ENCODE results near the gene ELAPOR2.

The ELAPOR2 gene

GRCh38 chr7:87036985-87037384 is 22.5 kb downstream of the ELAPOR2 start:
- Histone ChIP-seq H3K9ac (ENCODE audit: low read length) (no peak overlapping the region), H3K4me1 (ENCODE audit: control insufficient read depth in 1 of 2, insufficient read depth in 2 of 2, low read length in 2 of 2) (no peaks in the 10 kb centered on the region), H4K12ac (ENCODE audit: low read depth, low read length) (no peak overlapping the region), H3K14ac (ENCODE audit: low read length) (no peak overlapping the region), H3K4me2 (ENCODE audit: low read length) (no peak overlapping the region), H3K79me2 (ENCODE audit: control insufficient read depth, insufficient read depth, low read length, poor library complexity) (no peaks in the 10 kb centered on the region), H3K27ac (ENCODE audit: low read depth, low read length) (no peak overlapping the region), H3K36me3 (ENCODE audit: control insufficient read depth in 1 of 2, insufficient read depth in 2 of 2, low read length in 2 of 2) (no peaks in the 10 kb centered on the region), H3K79me1 (ENCODE audit: low read length) (no peaks in the 10 kb centered on the region), H3K4ac (ENCODE audit: low read depth, low read length) (no peak overlapping the region), H4K91ac (ENCODE audit: low read depth, low read length) (no peak overlapping the region), H2BK12ac (ENCODE audit: low read length) (no peak overlapping the region), H2BK5ac (ENCODE audit: low read depth, low read length, poor library complexity) (no peak overlapping the region), H3K27me3 (ENCODE audit: insufficient read depth, low read length) (no peaks in the 10 kb centered on the region), H2AFZ (ENCODE audit: insufficient read depth, low read length, poor library complexity) (no peak overlapping the region), H2BK120ac (ENCODE audit: insufficient read depth, low read length, poor library complexity) (no peak overlapping the region), H3K23ac (ENCODE audit: low read length) (no peak overlapping the region), H3K18ac (ENCODE audit: low read length) (no peak overlapping the region), H2AK5ac (ENCODE audit: low read length) (no peak overlapping the region), H4K8ac (ENCODE audit: low read depth, low read length) (no peak overlapping the region), H3K9me3 (ENCODE audit: insufficient read depth, low read depth, low read length) (no peaks in the 10 kb centered on the region), H3K4me3 (ENCODE audit: low read depth, low read length) (no peak overlapping the region)
- no CpG with 5 or more reads among the region's 2 CpGs for WGBS (ENCODE audit: extremely low coverage, insufficient coverage, insufficient read length)
- no peak for DNase-seq

GRCh38 chr7:87032604-87033339 is 26.7 kb downstream of the ELAPOR2 start:
- no peak overlapping the region for H3K4me3 ChIP-seq (ENCODE audit: low read depth, low read length)
- no peak overlapping the region for H2AFZ ChIP-seq (ENCODE audit: insufficient read depth, low read length, poor library complexity)
- no peak overlapping the region for H3K27ac ChIP-seq (ENCODE audit: low read depth, low read length)
- H3K27me3 ChIP-seq (ENCODE audit: insufficient read depth, low read length) = no peaks in the 10 kb centered on the region
- H3K79me2 ChIP-seq (ENCODE audit: control insufficient read depth, insufficient read depth, low read length, poor library complexity) = no peaks in the 10 kb centered on the region
- no peaks in the 10 kb centered on the region for H3K79me1 ChIP-seq (ENCODE audit: low read length)
- no peak overlapping the region for H2BK120ac ChIP-seq (ENCODE audit: insufficient read depth, low read length, poor library complexity)
- H3K18ac ChIP-seq (ENCODE audit: low read length) = no peak overlapping the region
- H4K8ac ChIP-seq (ENCODE audit: low read depth, low read length) = no peak overlapping the region
- H2BK5ac ChIP-seq (ENCODE audit: low read depth, low read length, poor library complexity) = no peak overlapping the region
- H3K4me1 ChIP-seq (ENCODE audit: control insufficient read depth in 1 of 2, insufficient read depth in 2 of 2, low read length in 2 of 2) = no peaks in the 10 kb centered on the region
- H3K4me2 ChIP-seq (ENCODE audit: low read length) = no peak overlapping the region
- no peak overlapping the region for H3K14ac ChIP-seq (ENCODE audit: low read length)
- H3K9ac ChIP-seq (ENCODE audit: low read length) = no peak overlapping the region
- no peak overlapping the region for H2AK5ac ChIP-seq (ENCODE audit: low read length)
- WGBS (ENCODE audit: extremely low coverage, insufficient coverage, insufficient read length) = no CpG with 5 or more reads among the region's 4 CpGs
- no peak overlapping the region for H3K4ac ChIP-seq (ENCODE audit: low read depth, low read length)
- no peak overlapping the region for H2BK12ac ChIP-seq (ENCODE audit: low read length)
- H3K23ac ChIP-seq (ENCODE audit: low read length) = no peak overlapping the region
- H3K9me3 ChIP-seq (ENCODE audit: insufficient read depth, low read depth, low read length) = no peaks in the 10 kb centered on the region
- no peaks in the 10 kb centered on the region for H3K36me3 ChIP-seq (ENCODE audit: control insufficient read depth in 1 of 2, insufficient read depth in 2 of 2, low read length in 2 of 2)
- no peak for DNase-seq
- no peak overlapping the region for H4K12ac ChIP-seq (ENCODE audit: low read depth, low read length)
- no peak overlapping the region for H4K91ac ChIP-seq (ENCODE audit: low read depth, low read length)

- H3K27me3 ChIP-seq (ENCODE audit: insufficient read depth, low read length) = no peaks in the 10 kb centered on the region
- DNase-seq = no peak
- no peak overlapping the region for H3K23ac ChIP-seq (ENCODE audit: low read length)
- no peak overlapping the region for H3K14ac ChIP-seq (ENCODE audit: low read length)
- H3K4me1 ChIP-seq (ENCODE audit: control insufficient read depth in 1 of 2, insufficient read depth in 2 of 2, low read length in 2 of 2) = no peaks in the 10 kb centered on the region
- no peak overlapping the region for H2AFZ ChIP-seq (ENCODE audit: insufficient read depth, low read length, poor library complexity)
- H4K12ac ChIP-seq (ENCODE audit: low read depth, low read length) = no peak overlapping the region
- no peak overlapping the region for H2BK12ac ChIP-seq (ENCODE audit: low read length)
- no peak overlapping the region for H3K4me2 ChIP-seq (ENCODE audit: low read length)
- H3K4ac ChIP-seq (ENCODE audit: low read depth, low read length) = no peak overlapping the region
- no peak overlapping the region for H2BK120ac ChIP-seq (ENCODE audit: insufficient read depth, low read length, poor library complexity)
- no peak overlapping the region for H2AK5ac ChIP-seq (ENCODE audit: low read length)
- H3K9me3 ChIP-seq (ENCODE audit: insufficient read depth, low read depth, low read length) = no peaks in the 10 kb centered on the region
- H3K79me2 ChIP-seq (ENCODE audit: control insufficient read depth, insufficient read depth, low read length, poor library complexity) = no peaks in the 10 kb centered on the region
- H3K36me3 ChIP-seq (ENCODE audit: control insufficient read depth in 1 of 2, insufficient read depth in 2 of 2, low read length in 2 of 2) = no peaks in the 10 kb centered on the region
- no peaks in the 10 kb centered on the region for H3K79me1 ChIP-seq (ENCODE audit: low read length)
- no peak overlapping the region for H3K4me3 ChIP-seq (ENCODE audit: low read depth, low read length)
- no peak overlapping the region for H4K91ac ChIP-seq (ENCODE audit: low read depth, low read length)
- no peak overlapping the region for H3K18ac ChIP-seq (ENCODE audit: low read length)
- H3K9ac ChIP-seq (ENCODE audit: low read length) = no peak overlapping the region
- no peak overlapping the region for H2BK5ac ChIP-seq (ENCODE audit: low read depth, low read length, poor library complexity)
- H3K27ac ChIP-seq (ENCODE audit: low read depth, low read length) = no peak overlapping the region
- WGBS (ENCODE audit: extremely low coverage, insufficient coverage, insufficient read length) = no CpG with 5 or more reads among the region's 1 CpG
- no peak overlapping the region for H4K8ac ChIP-seq (ENCODE audit: low read depth, low read length)
Measured at GRCh38 chr7:87029078-87029477, 30.4 kb downstream of the ELAPOR2 start.

GRCh38 chr7:87028636-87029035 is 30.8 kb downstream of the ELAPOR2 start:
- no peaks in the 10 kb centered on the region for H3K79me2 ChIP-seq (ENCODE audit: control insufficient read depth, insufficient read depth, low read length, poor library complexity)
- H2AK5ac ChIP-seq (ENCODE audit: low read length) = no peak overlapping the region
- WGBS (ENCODE audit: extremely low coverage, insufficient coverage, insufficient read length) = no CpG with 5 or more reads among the region's 1 CpG
- H2AFZ ChIP-seq (ENCODE audit: insufficient read depth, low read length, poor library complexity) = no peak overlapping the region
- H4K12ac ChIP-seq (ENCODE audit: low read depth, low read length) = no peak overlapping the region
- H2BK120ac ChIP-seq (ENCODE audit: insufficient read depth, low read length, poor library complexity) = no peak overlapping the region
- no peaks in the 10 kb centered on the region for H3K27me3 ChIP-seq (ENCODE audit: insufficient read depth, low read length)
- no peak overlapping the region for H3K4me2 ChIP-seq (ENCODE audit: low read length)
- H2BK12ac ChIP-seq (ENCODE audit: low read length) = no peak overlapping the region
- H3K79me1 ChIP-seq (ENCODE audit: low read length) = no peaks in the 10 kb centered on the region
- no peak overlapping the region for H4K8ac ChIP-seq (ENCODE audit: low read depth, low read length)
- H3K4ac ChIP-seq (ENCODE audit: low read depth, low read length) = no peak overlapping the region
- no peak overlapping the region for H2BK5ac ChIP-seq (ENCODE audit: low read depth, low read length, poor library complexity)
- no peak overlapping the region for H3K4me3 ChIP-seq (ENCODE audit: low read depth, low read length)
- no peak overlapping the region for H3K27ac ChIP-seq (ENCODE audit: low read depth, low read length)
- no peak overlapping the region for H3K14ac ChIP-seq (ENCODE audit: low read length)
- DNase-seq = no peak
- H3K36me3 ChIP-seq (ENCODE audit: control insufficient read depth in 1 of 2, insufficient read depth in 2 of 2, low read length in 2 of 2) = no peaks in the 10 kb centered on the region
- H3K9ac ChIP-seq (ENCODE audit: low read length) = no peak overlapping the region
- no peak overlapping the region for H3K23ac ChIP-seq (ENCODE audit: low read length)
- H3K9me3 ChIP-seq (ENCODE audit: insufficient read depth, low read depth, low read length) = no peaks in the 10 kb centered on the region
- H3K18ac ChIP-seq (ENCODE audit: low read length) = no peak overlapping the region
- no peak overlapping the region for H4K91ac ChIP-seq (ENCODE audit: low read depth, low read length)
- H3K4me1 ChIP-seq (ENCODE audit: control insufficient read depth in 1 of 2, insufficient read depth in 2 of 2, low read length in 2 of 2) = no peaks in the 10 kb centered on the region
